Measurements from ENCODE around the gene DUSP21. TPM values are rescaled to one million over a fixed set of nuclear protein-coding genes. Genes with fewer than 3 reads are reported as not detected.

The DUSP21 gene
- not detected for total RNA-seq (ENCODE audit: unreplicated experiment)
- long read RNA-seq, result 0 reads

- Mint-ChIP-seq H3K4me3 (ENCODE audit: unreplicated experiment) (no peak within 1 kb of the TSS), H3K36me3 (ENCODE audit: unreplicated experiment) (no peaks in the 10 kb centered on the region), H3K27ac (ENCODE audit: unreplicated experiment) (no peak within 1 kb of the TSS), H3K27me3 (ENCODE audit: unreplicated experiment) (no peaks in the 10 kb centered on the region), H3K4me1 (ENCODE audit: low read depth, unreplicated experiment) (no peaks in the 10 kb centered on the region), H3K9me3 (ENCODE audit: unreplicated experiment) (peaks cover 2% of the 10 kb centered on the region)
- no peak for TF ChIP-seq CTCF (IDR thresholded peaks at IDR 0.05; ENCODE audit: partially characterized antibody, unreplicated experiment)
- DNase-seq, result no peak
Measured at GRCh38 chrX:44843753-44844152, at the start of gene DUSP21. DUSP21 (plus strand) TSS chrX:44844021; CDS start chrX:44844133, 112 bp downstream.

GRCh38 chrX:44795945-44796450 is 47.8 kb upstream of the DUSP21 start:
- Mint-ChIP-seq H3K4me3 (ENCODE audit: unreplicated experiment) (no peak overlapping the region), H3K27me3 (ENCODE audit: unreplicated experiment) (no peaks in the 10 kb centered on the region), H3K27ac (ENCODE audit: unreplicated experiment) (no peak overlapping the region), H3K4me1 (ENCODE audit: low read depth, unreplicated experiment) (no peaks in the 10 kb centered on the region), H3K9me3 (ENCODE audit: unreplicated experiment) (no peaks in the 10 kb centered on the region), H3K36me3 (ENCODE audit: unreplicated experiment) (no peaks in the 10 kb centered on the region)
- DNase-seq, result no peak
- no peak for TF ChIP-seq CTCF (IDR thresholded peaks at IDR 0.05; ENCODE audit: partially characterized antibody, unreplicated experiment)

- no peaks in the 10 kb centered on the region for H3K36me3 Mint-ChIP-seq (ENCODE audit: unreplicated experiment)
- H3K9me3 Mint-ChIP-seq (ENCODE audit: unreplicated experiment), result no peaks in the 10 kb centered on the region
- no peak for TF ChIP-seq CTCF (IDR thresholded peaks at IDR 0.05; ENCODE audit: partially characterized antibody, unreplicated experiment)
- no peaks in the 10 kb centered on the region for H3K4me1 Mint-ChIP-seq (ENCODE audit: low read depth, unreplicated experiment)
- no peak overlapping the region for H3K4me3 Mint-ChIP-seq (ENCODE audit: unreplicated experiment)
- H3K27ac Mint-ChIP-seq (ENCODE audit: unreplicated experiment), result no peak overlapping the region
- H3K27me3 Mint-ChIP-seq (ENCODE audit: unreplicated experiment), result no peaks in the 10 kb centered on the region
- no peak for DNase-seq
Measured at GRCh38 chrX:44802613-44803012, 41.2 kb upstream of the DUSP21 start.

GRCh38 chrX:44815681-44816080 is 28.1 kb upstream of the DUSP21 start:
- no peak for DNase-seq
- no peak for TF ChIP-seq CTCF (IDR thresholded peaks at IDR 0.05; ENCODE audit: partially characterized antibody, unreplicated experiment)
- no peak overlapping the region for H3K4me3 Mint-ChIP-seq (ENCODE audit: unreplicated experiment)
- no peak overlapping the region for H3K27ac Mint-ChIP-seq (ENCODE audit: unreplicated experiment)
- H3K27me3 Mint-ChIP-seq (ENCODE audit: unreplicated experiment), result no peaks in the 10 kb centered on the region
- no peaks in the 10 kb centered on the region for H3K36me3 Mint-ChIP-seq (ENCODE audit: unreplicated experiment)
- no peaks in the 10 kb centered on the region for H3K9me3 Mint-ChIP-seq (ENCODE audit: unreplicated experiment)
- no peaks in the 10 kb centered on the region for H3K4me1 Mint-ChIP-seq (ENCODE audit: low read depth, unreplicated experiment)

DNA sequence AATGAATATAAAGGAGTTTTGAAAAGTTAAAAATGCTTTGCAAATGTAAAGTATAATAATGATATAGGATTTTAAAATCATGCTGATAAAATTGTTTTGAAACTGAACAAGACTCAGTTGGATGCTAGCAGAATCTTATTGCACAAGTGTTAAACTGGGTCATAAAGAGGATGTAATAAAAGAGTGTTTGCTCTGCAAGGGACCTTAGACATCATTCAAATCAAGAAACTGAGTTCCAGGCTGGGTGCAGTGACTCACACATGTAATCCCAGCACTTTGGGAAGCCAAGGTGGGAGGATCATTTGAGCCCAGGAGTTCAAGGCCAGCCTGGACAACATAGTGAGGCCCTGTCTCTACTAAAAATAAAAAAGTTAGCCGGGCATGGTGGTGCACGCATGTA is 27.5 kb upstream of the DUSP21 start:
- H3K4me3 Mint-ChIP-seq (ENCODE audit: unreplicated experiment), result no peak overlapping the region
- no peak for TF ChIP-seq CTCF (IDR thresholded peaks at IDR 0.05; ENCODE audit: partially characterized antibody, unreplicated experiment)
- H3K36me3 Mint-ChIP-seq (ENCODE audit: unreplicated experiment), result no peaks in the 10 kb centered on the region
- H3K9me3 Mint-ChIP-seq (ENCODE audit: unreplicated experiment), result no peaks in the 10 kb centered on the region
- no peaks in the 10 kb centered on the region for H3K4me1 Mint-ChIP-seq (ENCODE audit: low read depth, unreplicated experiment)
- H3K27ac Mint-ChIP-seq (ENCODE audit: unreplicated experiment), result no peak overlapping the region
- H3K27me3 Mint-ChIP-seq (ENCODE audit: unreplicated experiment), result no peaks in the 10 kb centered on the region
- DNase-seq, result no peak
